Astrocyte (in vitro differentiated cells and primary cell): ENCODE measurements around the gene CT47A7. TPM values are rescaled to one million over a fixed set of nuclear protein-coding genes. Genes with fewer than 3 reads are reported as not detected.

ENCODE experiments used
- total RNA-seq: library from RNA; stranded (reverse); gene quantifications from 2 replicates; pipeline ENCODE4 v1.2.1, GENCODE V29; 2021

The CT47A7 gene
- total RNA-seq, 1 donor from 2014 or later, result not detected

Other genes with a start within 250 kb of the CT47A7 start
- gene CT47B1, start 80.7 kb downstream of the CT47A7 start, total RNA-seq, result not detected in 2 replicates
- gene CT47A11, start 19.4 kb downstream of the CT47A7 start, total RNA-seq, result not detected in 2 replicates
- gene CT47A10, start 14.6 kb downstream of the CT47A7 start, total RNA-seq, result not detected in 2 replicates
- gene CT47A9, start 9.7 kb downstream of the CT47A7 start, total RNA-seq, result not detected in 2 replicates
- not detected in 2 replicates for gene CT47A8, start 4.9 kb downstream of the CT47A7 start, total RNA-seq
- not detected in 2 replicates for gene CT47A6, start 4.9 kb upstream of the CT47A7 start, total RNA-seq
- gene CT47A5, start 9.7 kb upstream of the CT47A7 start, total RNA-seq, result not detected in 2 replicates
- gene CT47A4, start 14.6 kb upstream of the CT47A7 start, total RNA-seq, result not detected in 2 replicates
- not detected in 2 replicates for gene CT47A3, start 19.5 kb upstream of the CT47A7 start, total RNA-seq
- gene CT47A2, start 24.3 kb upstream of the CT47A7 start, total RNA-seq, result not detected in 2 replicates
- not detected in 2 replicates for gene CT47A1, start 29.2 kb upstream of the CT47A7 start, total RNA-seq
- 0.53 and 0.66 TPM in 2 replicates for gene GLUD2, start 91.0 kb upstream of the CT47A7 start, total RNA-seq